Amniotic epithelial cell (primary cell): ENCODE results near the gene GFRA1.

Experiments used
- DNase-seq: peaks from one replicate; pipeline ENCODE4 v3.0.0-alpha.2; 2010; ENCODE audit warnings: low read depth

Gene GFRA1

DNA sequence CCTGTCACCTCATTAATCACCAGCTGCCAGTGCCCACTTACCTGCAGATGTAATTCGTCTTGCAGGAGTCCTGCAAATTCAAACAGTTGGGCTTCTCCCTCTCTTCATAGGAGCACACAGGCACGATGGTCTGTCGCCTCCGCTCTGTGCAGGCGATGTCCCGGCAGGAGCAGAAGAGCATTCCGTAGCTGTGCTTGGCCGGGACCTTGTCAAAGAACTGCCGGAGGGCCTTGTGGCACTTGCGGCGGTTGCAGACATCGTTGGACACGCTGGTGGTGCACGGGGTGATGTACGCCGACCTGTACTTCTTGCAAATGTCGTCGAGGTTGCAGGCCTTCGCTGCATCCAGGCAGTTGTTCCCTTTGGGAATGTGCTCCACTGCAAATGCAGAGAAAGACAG, 147.8 kb downstream of the GFRA1 start:
- DNase-seq: no peak

DNA sequence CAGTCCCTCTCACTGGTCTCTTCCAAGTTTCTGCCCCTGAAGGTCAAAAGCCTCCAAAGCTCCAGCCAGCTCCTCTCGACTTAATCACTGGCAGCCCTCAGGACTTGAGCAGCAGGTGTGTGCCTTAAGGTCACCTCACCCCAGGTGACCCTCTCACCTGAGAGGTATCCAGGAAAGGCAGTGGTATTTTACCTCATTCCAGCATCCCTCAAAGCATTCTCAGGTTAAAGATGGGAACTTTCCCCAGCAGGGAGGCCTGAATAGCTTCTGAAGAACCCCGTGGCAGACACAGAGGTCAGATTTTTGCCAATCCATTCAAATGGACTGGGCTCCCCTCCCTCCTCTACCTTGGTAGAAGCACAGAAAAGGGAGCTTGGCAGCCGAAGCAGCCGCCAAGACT, 148.2 kb downstream of the GFRA1 start:
- no peak for DNase-seq

DNA sequence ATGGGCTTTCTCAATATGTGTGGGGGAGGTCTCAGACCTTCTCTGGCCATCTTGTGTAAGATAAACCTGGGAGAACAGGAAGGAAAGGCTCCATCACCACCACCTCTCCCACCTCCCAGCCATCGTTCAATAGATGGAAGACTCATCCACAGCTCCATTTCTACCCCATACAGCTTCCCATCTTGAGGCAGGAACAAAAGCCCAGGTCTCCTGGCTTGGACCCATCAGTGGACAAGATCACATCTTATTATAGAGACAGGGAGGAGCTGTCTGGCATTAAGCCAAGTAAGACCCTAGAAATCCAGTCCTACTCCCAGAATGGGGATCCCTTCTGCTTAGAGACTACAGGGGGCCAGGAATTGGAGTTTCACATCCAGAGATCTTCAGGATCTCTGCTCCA, 150.3 kb downstream of the GFRA1 start:
- no peak for DNase-seq

DNA sequence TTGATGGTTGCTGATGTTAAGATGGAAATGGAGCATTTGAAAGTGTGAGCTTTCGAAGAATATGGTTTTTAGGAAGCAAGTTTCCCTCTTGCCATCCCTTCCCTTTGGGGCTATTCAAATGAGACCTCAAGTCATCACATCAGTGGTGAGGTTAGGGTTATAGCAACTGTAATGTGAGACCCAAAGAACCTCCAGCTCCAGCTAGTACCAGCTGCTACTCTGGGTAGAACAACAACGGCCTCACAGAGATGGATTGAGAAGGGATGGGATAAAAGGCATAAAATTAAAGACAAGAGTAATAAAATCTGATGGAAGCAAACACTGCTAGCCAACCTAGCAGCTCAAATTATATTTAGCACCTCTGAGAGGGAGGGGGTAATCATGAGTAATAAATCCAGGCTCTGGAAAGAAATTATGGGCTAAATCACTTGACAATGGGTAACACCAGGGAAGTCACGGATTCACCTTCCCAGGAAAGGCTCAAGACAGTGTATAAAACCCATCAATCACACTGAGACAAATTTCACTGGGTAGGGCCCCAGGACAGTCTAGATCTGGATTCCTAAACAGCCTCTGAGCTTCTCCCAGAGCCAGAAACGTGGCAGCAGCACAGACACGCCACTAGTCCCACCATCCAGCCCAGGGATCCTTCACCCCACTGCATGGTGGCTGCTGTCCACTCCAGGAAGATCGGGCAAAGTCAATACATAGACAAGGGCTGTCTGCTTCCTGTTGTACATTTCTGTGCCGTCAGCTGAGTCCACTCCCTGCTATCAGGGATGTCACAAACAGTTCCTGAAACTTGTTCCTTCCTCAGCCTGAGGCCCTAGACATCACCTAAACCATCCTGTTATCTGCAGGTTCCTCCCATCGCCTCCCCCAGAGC, 151.1 kb downstream of the GFRA1 start:
- no peak for DNase-seq

DNA sequence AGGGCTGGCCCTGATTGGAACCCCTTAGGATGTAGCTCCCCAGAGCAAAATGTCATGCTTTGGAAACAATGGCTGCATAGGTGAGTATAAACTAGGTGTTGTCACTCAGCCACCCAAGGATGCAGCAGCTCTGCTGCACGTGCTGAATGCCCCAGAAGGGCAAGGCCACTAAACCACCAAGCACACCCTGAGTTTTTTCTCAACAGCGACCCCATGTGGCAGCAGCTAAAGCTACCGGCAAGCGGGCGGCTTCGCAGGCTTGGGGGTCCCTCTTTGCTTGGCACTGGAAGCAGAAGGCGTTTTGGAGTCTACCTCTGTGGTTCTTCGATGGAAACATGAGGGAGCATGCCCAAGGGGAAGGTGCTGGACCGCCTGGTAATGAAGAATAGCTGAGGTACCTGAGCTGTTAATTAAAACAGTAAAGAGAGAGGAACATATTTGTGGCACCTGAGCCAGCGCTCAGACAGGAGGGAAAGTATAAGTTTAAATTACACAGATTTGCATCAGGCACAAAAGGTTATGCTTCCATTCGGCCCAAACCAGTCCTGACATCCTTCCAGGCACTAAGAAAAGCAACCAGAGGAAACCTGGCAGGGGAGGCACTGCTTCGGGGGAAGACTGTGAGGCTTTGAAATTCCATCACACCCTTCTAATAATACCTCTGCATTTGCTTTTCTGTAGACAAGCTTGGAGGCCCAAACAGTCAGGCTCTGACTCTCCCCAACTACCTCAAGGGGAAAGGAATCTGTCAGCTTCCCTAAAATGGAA, 152.1 kb downstream of the GFRA1 start:
- DNase-seq: no peak

- DNase-seq: no peak
These were observed 154.2 kb downstream of the GFRA1 start for GRCh38 chr10:116118847-116119246.

- DNase-seq: no peak
These were observed 157.2 kb downstream of the GFRA1 start for GRCh38 chr10:116115797-116116196.

GRCh38 chr10:116115036-116115641, 157.9 kb downstream of the GFRA1 start:
- no peak for DNase-seq

GRCh38 chr10:116113721-116114501, 159.1 kb downstream of the GFRA1 start:
- peak; percentile 51 for DNase-seq

GRCh38 chr10:116112232-116113231, 160.5 kb downstream of the GFRA1 start:
- DNase-seq: no peak

DNA sequence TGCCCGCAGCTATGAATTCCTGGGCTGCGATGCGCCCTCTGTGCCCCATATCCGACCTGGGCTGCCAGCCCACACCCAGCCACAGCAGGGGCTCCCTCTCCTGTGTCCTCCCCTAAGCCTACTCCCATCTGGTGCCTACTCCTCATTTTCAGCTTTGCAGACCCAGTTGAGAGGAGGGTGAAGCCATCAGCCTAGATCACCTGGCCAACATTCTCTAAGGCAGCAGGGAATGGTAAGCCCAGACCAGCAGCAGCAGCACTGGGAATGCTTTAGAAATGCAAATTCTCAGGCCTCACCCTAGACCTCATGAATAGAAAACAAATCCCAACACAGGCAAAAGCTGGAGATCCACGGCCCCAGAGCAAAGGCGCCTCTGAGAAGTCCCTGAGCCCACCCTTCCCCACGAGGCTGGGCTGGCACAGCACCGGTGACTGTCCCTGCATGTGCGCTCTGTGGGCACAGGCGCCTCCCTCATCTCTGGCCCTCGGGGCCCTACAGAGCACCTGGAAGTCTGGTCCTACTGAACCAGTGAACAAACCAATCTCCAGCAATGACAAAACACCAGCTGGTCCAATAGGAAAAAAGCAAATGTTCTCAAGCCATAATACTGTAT, 161.4 kb downstream of the GFRA1 start:
- no peak for DNase-seq

GRCh38 chr10:116110736-116111135, 162.3 kb downstream of the GFRA1 start:
- DNase-seq: no peak

GRCh38 chr10:116109881-116110280, 163.1 kb downstream of the GFRA1 start:
- DNase-seq: no peak

DNA sequence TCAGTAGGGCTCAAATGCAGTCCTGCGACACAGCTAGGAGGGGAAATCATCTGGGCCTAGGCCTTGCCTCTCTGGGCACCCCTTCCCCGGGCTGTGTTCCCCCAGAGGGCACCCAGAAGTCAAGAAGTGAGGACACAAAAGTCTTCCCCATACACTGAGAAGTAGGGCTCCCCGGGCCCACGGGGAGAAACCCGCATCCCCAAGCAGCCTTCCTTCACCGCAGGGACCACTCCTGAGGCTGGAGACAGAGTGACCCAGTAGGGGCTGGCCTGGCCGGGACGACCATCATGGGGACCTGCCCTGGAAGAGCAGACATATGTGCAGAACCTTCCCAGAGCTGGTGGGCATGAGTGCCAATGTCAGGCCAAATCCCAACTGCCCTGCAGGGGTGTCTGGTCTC, 163.5 kb downstream of the GFRA1 start:
- no peak for DNase-seq

GRCh38 chr10:116108095-116108494, 164.9 kb downstream of the GFRA1 start:
- DNase-seq: no peak

- no peak for DNase-seq
These were observed 166.4 kb downstream of the GFRA1 start for GRCh38 chr10:116106611-116107010.

DNA sequence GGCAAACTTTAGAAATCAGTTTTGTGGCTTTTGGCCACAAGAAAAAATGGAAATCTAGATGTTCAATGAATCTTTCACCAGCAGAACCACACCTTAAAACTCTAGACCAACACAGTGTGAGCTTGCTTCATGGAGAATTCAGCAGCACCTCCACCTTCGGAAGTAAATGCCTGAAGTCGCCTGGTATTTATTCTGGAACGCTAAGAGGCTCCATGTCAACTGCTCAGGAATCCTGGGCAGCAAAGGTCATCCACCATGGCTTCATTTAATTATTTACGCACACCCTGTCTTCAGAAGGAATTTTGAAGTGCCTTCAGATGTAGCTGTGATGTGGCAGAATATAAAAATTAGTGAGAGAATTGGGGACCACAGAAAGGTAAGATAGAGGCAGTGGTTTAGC, 167.7 kb downstream of the GFRA1 start:
- no peak for DNase-seq

DNA sequence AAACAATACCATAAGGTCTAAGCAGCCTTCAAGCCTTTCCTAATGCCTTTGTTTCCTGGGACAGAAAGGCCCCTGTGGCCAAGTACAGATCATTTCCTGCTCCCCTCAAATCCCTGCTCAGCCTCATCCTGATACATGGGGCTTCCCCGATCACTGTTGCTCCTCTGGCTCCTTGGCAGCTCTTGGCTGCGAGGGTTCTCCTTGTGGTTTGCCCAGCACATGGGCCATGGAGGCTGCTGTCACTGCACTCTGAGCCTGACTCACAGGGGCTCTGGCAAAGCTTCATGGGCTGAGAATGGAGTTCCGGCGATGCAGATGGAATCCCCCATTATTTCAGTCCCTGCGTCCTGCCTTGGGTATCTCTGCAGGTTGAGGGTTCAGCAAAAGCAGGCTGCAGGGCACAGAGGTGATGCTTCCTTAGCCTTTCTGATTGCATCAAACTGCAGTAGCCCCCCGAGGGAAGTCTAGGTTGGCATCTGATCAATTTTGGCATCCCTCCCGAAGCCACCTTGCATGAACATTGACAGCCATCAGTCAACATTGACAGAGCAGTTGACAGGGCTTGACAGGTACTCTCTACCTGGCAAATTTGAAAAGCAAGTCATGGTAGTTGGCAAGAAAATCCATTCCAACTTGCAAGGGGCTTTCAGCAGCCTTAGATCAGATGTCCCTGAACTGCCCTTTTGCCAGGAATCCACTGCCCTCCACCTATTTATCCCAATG, 168.6 kb downstream of the GFRA1 start:
- no peak for DNase-seq

GRCh38 chr10:116103668-116104067, 169.3 kb downstream of the GFRA1 start:
- no peak for DNase-seq
